Measurements from ENCODE around the gene CLEC3B.
"Not testable (repeated sequence)": the region's sequence is repeated elsewhere in the genome, so short reads cannot be mapped to it uniquely, and the experiment has no call there.

CLEC3B gene

DNA sequence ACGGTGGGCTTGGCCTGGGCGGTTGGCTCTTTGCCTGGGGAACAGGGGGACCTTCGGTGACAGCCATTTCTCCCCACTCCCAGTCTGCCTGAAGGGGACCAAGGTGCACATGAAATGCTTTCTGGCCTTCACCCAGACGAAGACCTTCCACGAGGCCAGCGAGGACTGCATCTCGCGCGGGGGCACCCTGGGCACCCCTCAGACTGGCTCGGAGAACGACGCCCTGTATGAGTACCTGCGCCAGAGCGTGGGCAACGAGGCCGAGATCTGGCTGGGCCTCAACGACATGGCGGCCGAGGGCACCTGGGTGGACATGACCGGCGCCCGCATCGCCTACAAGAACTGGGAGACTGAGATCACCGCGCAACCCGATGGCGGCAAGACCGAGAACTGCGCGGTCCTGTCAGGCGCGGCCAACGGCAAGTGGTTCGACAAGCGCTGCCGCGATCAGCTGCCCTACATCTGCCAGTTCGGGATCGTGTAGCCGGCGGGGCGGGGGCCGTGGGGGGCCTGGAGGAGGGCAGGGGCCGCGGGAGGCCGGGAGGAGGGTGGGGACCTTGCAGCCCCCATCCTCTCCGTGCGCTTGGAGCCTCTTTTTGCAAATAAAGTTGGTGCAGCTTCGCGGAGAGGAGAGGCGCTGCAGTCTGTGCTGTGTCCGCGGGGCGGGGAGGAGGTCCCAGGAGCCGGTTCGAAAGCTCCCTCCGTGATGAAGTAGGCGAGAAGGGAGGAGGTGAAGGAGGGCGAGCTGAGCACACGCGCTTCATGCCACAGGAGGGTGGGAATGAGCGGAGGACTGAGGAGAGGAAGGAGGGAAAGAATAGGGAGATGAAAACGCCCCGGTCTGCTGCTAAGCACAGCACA is 9.6 kb downstream of the CLEC3B start:
- DNase-seq (ENCODE audit: low spot score), result no peak

DNA sequence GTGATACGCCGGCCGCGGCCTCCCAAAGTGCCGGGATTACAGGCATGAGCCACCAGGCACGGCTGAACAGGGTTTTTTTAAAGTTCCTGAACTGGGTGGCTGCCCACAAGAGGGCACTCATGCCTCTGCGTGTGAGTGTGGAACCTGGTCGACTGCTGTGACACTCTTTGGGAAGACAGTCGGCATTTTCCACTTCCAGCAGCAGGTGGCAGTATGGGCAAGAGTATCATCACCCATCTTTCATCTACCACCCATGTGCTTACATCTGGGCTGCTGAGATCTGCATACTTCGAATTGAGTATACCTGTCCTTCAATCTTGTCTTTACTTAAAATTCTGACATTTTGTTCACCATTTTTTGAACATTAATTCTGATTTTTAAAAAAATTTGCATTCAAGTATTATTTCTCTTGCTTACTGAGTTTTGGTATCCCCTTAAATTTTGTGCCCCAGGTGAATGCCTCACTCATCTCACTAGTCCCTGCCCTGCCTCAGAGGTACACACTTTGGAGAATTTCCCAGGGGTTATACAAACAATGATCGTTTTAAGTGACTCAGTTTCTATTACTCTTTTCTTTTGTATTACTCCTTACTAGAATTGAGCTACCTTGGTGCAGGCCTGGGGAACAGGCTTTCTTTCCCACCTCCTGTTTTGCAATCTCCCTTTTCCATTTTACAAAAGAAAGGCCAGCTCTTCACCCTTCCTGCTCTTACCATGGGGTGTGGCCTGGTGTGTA is 11.8 kb downstream of the CLEC3B start:
- peak; percentile 94 for DNase-seq (ENCODE audit: low spot score)

DNA sequence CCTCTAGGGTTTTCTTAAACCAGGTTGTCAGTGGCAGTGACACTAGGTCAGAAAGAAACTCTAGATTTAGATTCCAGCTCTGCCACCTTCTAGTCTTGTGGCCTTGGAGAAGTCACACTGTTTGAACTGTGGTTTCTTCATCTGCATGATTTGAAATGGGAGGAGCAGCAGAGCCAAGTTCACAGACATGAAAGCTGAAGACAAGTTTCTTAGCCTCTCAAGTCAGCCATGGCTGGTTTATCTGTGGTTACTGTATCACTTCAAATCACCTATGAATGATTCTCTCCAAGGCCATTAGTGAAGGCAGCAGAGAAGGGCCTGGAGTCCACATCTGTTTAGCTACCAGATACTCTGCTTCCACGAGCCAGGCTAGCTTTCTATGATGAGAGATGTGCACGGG is 15.6 kb downstream of the CLEC3B start:
- DNase-seq (ENCODE audit: low spot score), result no peak

DNA sequence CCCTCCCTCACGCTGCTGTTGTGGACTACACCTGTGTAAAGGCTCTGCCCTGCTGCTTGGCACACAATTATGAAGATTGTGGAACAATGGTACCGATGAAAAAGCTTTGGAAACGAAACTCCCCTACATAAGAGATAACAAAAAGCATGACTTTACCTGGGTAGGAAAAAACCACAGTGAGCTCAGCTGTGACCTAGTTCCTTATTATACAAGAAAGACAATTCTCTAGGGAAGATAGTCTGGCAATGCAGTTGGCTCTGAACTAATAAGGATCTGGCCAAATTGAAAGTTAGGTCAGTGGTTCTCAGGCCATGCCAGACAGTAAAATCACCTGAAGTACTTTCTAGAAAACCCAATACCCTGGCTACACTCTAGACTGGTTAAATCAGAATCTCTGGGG is 16.1 kb downstream of the CLEC3B start:
- DNase-seq (ENCODE audit: low spot score), result no peak

DNA sequence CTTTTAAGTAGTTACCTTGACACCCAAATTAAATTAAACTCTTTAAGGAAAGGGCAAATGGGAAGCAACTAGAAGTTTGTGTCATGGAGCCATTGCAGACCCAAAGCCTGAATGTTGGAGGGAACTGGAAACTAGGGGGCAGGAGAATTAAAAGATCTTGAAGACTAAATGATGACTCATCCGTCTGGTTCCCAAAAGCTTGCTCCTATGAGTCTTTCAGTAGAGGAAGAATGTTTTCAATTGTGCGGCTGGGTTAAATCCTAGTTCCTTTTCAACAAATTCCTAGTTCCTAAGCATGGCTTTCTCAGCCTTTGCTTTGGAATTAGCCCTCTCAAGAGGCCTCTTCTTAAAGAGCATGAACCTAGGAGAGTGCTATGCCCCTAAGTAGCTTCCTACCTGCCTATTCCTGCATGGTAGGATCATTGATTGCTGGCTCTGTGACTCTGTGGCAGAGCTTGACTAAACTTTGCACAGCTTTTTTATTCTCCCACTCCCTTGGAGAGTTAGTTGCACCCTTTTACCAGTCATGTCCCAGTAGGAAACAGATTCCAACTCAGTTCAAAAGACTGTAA is 17.7 kb downstream of the CLEC3B start:
- DNase-seq (ENCODE audit: low spot score), result no peak

DNA sequence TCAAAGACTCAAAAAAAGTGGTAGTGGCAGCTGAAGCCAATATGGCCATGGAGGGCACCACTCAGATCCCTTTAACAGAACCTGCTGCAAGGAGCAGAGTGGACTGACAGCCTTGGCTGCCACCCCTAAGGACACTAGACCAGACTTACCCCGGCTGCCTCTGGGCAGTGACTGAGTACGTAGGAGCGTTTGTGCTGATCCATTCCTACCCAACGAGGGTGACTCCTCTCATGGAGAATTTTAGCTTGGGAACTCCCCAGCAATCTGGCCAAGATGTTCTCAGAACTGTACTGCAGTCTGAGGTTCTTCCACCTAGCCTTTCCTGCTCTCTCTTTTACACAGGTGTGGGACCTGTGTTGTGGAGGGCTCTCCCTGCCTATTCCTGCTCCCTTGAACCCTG is 22.1 kb downstream of the CLEC3B start:
- DNase-seq (ENCODE audit: low spot score), result no peak

DNA sequence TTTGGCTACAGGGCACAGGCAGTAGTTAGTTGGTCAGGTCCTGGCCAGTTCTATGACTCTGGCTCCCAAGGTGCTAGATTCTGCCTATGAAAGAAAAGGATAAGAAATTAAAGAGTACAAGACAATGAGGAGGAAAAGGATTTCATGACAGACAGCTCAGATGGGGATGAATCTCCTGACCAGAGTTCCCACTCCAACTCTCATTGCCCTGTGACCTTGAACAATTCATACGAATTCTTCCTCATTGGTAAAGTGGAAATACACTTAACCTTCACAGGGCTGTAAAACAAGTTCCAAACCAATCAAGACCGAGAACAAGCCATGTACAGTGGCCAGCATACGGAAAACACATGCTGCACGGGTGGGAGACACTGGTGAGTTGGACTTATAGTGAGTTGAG is 23.7 kb downstream of the CLEC3B start:
- DNase-seq (ENCODE audit: low spot score), result no peak

DNA sequence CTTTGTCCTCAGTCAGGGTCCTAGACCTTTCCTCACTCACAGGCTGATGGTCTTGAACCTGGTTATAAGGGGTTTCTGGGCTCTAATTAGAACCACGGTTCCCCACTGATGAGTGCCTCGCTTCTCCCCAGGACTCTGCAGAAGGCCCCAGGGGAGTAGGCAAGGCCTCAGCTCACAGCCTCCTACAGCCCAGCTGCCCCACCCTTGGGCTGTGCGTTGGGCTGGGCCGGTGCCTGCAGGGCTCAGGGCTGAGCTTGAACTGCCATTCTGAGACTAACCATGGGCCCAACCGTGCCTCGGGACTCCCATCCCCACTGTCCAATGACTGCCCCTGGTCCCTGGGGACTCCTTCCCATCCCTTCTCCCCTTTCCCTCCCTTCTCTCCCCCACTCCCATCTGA is 25.6 kb downstream of the CLEC3B start:
- no peak for DNase-seq (ENCODE audit: low spot score)

DNA sequence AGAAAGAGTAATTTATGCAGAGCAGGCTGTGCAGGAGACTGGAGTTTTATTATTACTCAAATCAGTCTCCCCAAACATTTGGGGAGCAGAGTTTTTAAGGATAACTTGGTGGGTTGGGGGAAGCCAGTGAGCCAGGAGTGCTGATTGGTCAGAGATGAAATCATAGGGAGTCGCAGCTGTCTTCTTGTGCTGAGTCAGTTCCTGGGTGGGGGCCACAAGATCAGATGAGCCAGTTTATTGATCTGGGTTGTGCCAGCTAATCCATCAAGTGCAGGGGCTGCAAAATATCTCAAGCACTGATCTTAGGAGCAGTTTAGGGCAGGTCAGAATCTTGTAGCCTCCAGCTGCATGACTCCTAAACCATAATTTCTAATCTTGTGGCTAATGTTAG is 27.7 kb downstream of the CLEC3B start:
- not testable (repeated sequence) for DNase-seq (ENCODE audit: low spot score)

DNA sequence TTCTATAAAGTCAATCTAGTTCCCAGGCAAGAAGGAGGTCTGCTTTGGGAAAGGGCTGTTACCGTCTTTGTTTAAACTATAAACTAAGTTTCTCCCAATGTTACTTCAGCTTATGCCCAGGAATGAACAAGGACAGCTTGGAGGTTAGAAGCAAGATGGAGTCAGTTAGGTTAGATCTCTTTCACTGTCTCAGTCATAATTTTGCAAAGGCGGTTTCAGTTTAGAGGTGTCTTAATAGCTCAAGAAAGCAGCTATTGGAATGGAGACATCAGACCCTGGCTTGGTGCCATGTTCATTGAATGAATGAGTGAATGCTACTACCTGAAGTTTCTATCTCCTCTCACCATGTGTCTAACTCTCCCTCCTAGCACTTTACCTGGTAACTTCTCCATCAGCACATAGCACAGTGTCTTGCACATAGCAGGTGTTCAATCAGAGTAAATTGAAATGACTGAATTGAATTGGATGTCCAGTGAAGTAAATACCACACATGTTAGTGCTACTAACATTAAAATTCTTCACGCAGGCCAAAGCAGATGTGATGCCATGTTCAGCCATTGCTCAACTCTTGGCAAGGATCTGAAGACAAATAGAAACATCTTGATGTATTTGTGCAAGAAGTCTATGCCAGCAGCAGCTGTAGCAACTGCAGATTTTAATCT is 28.2 kb downstream of the CLEC3B start:
- no peak for DNase-seq (ENCODE audit: low spot score)

DNA sequence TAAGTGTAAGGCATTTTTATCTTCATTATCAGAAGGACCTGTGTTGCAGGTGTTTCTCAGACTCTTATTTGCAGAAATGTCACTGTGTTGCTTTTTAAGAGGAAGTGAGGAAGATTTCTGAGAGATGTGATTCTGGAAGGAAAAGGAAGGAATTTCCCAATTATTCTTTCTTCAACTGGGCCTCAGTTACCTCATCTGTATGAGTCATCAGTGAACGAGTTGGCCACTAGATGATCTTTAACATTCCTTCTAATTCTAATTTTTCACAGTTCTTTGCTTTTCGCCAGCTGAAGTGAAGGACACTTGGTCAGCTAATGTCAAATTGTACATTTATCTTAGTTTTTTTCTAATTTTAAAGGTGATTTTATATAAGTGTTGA is 28.9 kb downstream of the CLEC3B start:
- no peak for DNase-seq (ENCODE audit: low spot score)

DNA sequence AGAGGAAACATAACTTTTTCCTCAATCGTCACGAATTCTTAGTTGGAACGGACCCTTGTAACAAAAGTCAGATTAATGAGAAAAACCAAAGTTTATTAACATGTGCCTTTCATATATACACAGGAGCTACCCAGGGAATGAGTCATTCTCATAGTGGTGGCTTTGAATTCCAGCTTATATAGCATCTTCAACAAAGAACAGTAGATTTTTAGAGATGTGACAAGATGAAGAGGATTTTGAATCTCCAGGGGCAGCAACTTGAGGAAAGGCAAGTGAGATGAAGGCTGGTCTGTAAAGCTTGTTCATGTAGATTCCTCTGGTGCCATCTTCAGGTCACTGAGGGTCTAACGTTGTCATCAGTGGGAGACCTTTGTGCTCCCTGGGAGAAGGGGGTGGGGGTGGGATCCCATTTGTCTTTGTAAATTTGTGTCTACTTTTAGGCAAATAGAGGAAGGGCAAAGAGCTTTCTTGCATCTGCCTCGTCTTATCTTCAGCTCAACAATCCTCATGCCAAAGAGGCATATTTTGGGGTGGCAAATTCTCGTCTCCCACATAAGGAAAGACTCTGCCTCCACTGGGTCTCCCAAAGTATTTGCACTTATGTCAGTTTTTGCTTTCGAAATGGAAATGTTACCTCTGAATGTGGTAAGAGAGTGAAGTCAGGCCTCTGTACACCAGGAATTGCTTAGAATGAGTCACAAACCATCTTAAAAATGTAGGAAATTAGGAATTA is 29.5 kb downstream of the CLEC3B start:
- no peak for DNase-seq (ENCODE audit: low spot score)

DNA sequence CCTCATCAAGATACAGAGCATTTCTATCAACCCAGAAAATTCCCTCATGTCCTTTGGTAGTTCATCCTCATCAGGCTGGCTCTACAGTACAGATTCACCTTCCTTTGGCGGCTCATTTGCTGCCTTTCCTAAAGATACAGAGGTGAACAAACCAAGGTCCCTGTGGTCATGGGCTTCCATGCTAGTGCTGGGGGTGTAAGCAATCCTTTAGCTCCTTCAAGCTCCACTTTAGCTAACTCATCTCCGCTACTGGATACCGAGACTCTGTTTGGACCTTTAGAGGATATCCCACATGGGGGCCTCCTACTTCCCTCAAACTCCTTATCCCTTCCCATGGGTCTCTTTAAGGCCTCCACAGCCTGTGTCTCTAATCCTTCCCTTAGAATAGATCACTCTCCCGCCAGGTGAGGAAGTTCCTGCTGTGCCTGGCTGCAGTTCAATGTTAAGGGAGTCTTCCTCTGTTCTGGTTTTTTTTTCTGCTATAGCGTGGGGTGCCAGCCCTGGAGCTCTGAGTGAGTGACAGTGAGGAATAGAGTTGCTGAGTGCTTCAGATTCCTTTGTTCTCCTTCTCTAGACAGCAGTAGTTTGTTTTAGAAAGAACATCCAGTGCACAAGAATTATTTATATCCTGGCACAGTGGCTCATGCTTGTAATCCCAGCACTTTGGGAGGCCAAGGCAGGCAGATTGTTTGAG is 30.7 kb downstream of the CLEC3B start:
- no peak for DNase-seq (ENCODE audit: low spot score)

DNA sequence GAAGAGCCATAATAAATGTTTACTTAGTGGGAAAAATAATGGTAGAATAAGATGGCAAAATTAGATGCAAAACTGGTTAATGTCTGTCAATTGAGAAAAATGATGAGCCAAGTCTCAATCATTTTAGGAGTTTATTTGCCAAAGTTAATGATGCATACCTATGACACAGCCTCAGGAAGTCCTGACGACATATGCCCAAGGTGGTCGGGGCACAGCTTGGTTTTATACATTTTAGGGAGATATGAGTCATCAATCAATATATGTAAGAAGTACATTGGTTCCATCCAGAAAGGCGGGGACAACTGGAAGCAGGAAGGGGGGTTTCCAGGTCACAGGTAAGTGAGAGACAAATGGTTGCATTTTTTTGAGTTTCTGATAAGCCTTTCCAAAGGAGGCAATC is 31.5 kb downstream of the CLEC3B start:
- DNase-seq (ENCODE audit: low spot score), result no peak

DNA sequence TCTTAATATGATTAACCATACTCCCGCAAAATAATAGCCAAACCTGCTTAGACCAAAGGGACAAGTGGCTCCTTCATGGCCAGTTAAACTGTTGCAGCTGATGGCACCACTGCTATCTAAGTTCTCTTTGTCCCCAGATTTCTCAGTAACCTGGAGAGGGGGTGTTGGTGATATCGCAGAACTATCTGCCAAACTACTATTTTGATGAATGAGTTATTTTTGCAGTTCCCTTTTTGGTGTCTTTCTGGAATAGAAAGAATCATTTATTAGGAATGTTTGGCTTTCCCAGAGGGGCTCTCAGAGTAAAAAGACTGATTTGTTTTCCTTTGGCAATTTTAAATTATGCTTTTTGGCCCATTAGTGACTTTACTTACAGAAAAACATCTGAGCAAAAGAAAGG is 33.0 kb downstream of the CLEC3B start:
- DNase-seq (ENCODE audit: low spot score), result no peak

DNA sequence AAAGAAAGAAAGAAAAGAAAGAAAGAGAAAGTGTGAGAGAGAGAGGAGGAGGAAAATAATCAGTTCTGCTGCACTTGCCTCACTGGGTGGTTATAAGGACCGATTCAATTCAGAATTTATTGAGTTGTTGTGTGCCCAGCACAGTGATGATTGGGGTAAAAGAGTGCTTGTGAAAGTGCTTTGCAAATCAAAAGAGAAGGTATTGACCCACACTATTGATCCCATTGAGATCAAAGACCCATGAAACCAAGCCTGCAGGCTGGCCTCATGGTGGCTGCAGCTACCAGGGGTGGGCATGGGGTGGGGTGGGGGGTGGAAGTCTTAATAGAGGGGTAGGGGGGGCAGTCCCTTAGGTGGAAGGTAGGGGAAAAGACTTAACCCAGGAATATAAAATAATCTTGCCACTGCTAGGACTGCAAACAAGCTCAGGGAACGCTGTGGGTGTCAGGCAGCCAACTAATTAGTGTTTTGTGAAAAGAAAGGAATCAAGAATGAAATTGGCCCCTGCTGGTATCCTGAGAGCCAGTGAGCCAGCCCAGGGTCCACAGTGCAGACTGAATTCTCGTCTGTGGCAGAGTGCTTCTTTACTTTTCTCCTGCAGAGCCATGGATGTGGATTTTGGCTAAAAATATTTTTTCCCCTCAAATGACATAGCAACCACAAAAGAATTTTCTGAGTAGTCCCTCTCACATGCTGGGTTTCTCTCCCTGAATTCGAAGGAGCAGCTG is 34.2 kb downstream of the CLEC3B start:
- no peak for DNase-seq (ENCODE audit: low spot score)

DNA sequence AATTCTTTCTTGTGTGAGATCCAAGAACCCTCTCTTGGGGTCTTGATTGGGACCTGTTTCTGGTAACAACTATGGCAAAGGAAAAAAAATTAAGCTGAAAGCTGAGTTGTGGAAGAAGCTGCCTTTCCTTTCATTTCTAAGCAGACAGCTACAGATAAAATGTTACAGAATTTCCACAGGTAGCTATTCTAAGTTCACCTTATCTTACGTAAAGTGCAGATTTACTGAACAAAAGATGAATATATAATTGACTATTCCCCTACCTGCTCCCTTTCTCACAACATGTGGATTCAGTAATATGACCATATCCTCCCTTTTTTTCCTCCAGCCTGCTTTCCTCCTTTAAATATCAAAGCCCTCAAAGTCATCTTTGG is 36.6 kb downstream of the CLEC3B start:
- no peak for DNase-seq (ENCODE audit: low spot score)

DNA sequence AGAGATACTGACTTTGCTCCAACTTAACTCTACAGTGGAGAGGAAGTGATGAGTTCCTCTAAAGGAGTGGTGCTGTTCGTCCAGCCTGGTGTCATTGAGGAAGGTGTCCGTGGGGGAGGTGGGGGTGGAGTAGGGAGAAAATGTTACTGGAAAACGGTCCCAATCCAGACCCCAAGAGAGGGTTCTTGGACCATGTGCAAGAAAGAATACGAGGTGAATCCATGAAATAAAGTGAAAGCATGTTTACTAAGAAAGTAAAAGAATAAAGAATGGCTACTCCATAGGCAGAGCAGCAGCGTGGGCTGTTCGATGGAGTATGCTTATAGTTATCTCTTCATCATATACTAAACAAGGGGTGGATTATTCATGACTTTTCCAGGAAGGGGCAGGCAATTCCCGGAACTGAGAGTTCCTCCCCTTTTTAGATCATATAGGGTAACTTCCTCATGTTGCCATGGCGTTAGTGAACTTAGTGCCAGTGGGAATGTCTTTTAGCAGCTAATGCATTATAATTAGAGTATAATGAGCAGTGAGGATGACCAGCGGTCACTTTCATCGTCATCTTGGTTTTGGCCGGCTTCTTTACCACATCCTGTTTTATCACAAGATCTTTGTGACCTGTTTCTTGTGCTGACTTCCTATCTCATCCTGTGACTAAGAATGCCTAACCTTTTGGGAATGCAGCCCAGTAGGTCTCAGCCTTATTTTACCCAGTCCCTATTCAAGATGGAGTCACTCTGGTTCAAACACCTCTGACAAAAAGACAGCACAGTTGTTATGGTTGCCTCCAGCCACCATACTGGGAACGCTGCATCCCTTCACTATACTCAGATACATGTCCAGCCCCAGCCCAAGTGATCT is 38.6 kb downstream of the CLEC3B start:
- DNase-seq (ENCODE audit: low spot score), result no peak

DNA sequence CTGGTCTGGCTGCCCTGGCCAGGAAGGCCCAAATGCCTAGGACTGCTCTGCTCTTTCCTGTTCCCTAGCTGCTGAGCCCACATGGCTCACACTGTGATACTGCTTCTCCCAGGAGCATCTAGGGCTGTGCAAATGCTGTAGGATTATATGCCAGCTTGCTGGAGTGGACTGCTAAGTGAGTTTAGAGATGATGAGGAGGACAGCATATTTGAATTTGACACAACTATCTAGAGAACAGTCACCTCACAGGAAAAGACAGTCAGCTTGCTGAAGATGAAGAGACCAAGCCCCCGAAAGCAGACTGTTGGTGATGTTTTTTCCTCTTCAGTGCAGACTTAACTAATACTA is 39.2 kb downstream of the CLEC3B start:
- no peak for DNase-seq (ENCODE audit: low spot score)

Data from LoVo (cell line).